MG63 (cell line): Measurements from ENCODE around the gene ST7. TPM values are rescaled to one million over a fixed set of nuclear protein-coding genes. Genes with fewer than 3 reads are reported as not detected.
"Not testable (repeated sequence)": the region's sequence is repeated elsewhere in the genome, so short reads cannot be mapped to it uniquely, and the experiment has no call there.

Experiments
- DNase-seq: peaks from one replicate; pipeline ENCODE4 v3.0.0-alpha.2; 2020
- H3K27me3 ChIP-seq: fragments of 250-450 bp; sonication (Bioruptor Pico); 2 replicates; pipeline ENCODE4 v1.5.1; 2020; ENCODE audit warnings: mild to moderate bottlenecking, moderate library complexity
- H3K36me3 ChIP-seq: fragments of 250-450 bp; sonication (Bioruptor Pico); 2 replicates; pipeline ENCODE4 v1.5.1; 2020; ENCODE audit warnings: mild to moderate bottlenecking, moderate library complexity
- H3K4me3 ChIP-seq: fragments of 250-450 bp; sonication (Bioruptor Pico); 2 replicates; pipeline ENCODE4 v1.5.1; 2020; ENCODE audit warnings: mild to moderate bottlenecking, moderate library complexity
- H3K9me3 ChIP-seq: fragments of 250-450 bp; sonication (Bioruptor Pico); 2 replicates; pipeline ENCODE4 v1.5.1; 2020; ENCODE audit warnings: mild to moderate bottlenecking, moderate library complexity
- total RNA-seq: library from RNA; depleted of rRNA; stranded (reverse); fragments of >200 nt; shearing (Covaris generic); gene quantifications from 2 replicates; pipeline ENCODE4 v1.2.3, GENCODE V29; 2014; ENCODE audit warnings: low replicate concordance

ST7 gene
- total RNA-seq, 1 experiment from 2014 or later: 14.4 TPM

DNA sequence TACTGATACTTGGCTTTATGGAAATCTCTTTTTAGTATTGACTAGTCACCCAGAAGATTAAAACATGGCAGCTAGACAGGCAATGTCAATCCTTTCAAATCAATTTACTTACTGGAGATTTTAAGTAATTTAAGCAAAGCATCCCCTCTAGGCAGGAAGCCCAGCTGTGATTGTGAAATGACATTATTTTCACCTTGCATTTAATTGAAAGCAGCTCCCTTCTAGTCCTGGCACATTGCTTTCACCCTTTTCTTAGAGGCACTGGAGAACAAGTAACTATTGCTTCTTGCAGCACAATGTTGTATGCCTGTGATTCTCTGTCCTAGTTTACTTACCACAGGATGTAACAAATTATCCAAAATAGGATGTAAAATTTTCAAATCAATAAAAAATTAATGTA lies 13.3 kb downstream of the ST7 start:
- DNase-seq: no peak
- Histone ChIP-seq H3K9me3 (no peaks in the 10 kb centered on the region), H3K36me3 (no peaks in the 10 kb centered on the region), H3K4me3 (no peak overlapping the region), H3K27me3 (no peaks in the 10 kb centered on the region)

DNA sequence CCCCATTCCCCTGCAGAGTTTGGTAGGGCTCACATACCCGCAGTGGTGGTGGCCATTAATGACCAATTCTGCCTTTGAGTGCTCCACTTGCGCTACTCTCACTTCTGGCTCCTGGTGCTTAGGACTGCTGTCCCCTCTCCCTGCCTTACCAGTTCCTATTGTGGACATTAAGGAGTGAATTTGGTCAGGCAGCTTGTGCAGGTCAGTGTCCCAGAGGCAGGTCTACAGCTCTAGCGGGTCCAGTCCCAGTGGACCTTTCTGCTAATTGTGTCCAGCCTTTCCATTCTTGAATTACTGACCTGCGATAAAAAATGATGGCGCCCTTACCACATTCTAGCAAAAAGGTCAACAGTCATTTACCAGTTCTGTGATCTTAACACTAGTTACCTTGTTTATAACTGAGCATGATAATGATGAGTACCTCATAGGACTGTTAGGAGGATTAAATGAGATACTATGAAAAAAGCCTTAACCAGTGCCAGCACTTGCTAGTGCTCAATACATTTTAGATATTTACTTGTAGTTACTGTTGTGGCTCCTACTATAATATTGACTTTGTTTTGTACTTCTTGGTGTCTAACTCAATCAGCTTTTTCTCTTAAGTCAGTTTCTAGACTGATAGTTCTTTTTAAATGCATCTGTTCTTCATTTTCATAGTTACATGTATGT lies 14.1 kb downstream of the ST7 start:
- Histone ChIP-seq H3K36me3 (no peaks in the 10 kb centered on the region), H3K9me3 (no peaks in the 10 kb centered on the region), H3K4me3 (no peak overlapping the region), H3K27me3 (no peaks in the 10 kb centered on the region)
- no peak for DNase-seq

- Histone ChIP-seq H3K9me3 (no peaks in the 10 kb centered on the region), H3K4me3 (no peak overlapping the region), H3K27me3 (no peaks in the 10 kb centered on the region), H3K36me3 (no peaks in the 10 kb centered on the region)
- no peak for DNase-seq
Observed at GRCh38 chr7:116967983-116968382, 14.7 kb downstream of the ST7 start.

GRCh38 chr7:116968631-116969030 lies 15.3 kb downstream of the ST7 start:
- no peak overlapping the region for H3K4me3 ChIP-seq

GRCh38 chr7:116969371-116969902 lies 16.1 kb downstream of the ST7 start:
- H3K27me3 ChIP-seq: no peaks in the 10 kb centered on the region
- H3K36me3 ChIP-seq: no peaks in the 10 kb centered on the region
- no peak for DNase-seq
- no peak overlapping the region for H3K4me3 ChIP-seq
- no peaks in the 10 kb centered on the region for H3K9me3 ChIP-seq

More at GRCh38 chr7:116968631-116969030, 15.3 kb downstream of the ST7 start:
- Histone ChIP-seq H3K36me3 (no peaks in the 10 kb centered on the region), H3K9me3 (no peaks in the 10 kb centered on the region), H3K27me3 (no peaks in the 10 kb centered on the region)
- no peak for DNase-seq

DNA sequence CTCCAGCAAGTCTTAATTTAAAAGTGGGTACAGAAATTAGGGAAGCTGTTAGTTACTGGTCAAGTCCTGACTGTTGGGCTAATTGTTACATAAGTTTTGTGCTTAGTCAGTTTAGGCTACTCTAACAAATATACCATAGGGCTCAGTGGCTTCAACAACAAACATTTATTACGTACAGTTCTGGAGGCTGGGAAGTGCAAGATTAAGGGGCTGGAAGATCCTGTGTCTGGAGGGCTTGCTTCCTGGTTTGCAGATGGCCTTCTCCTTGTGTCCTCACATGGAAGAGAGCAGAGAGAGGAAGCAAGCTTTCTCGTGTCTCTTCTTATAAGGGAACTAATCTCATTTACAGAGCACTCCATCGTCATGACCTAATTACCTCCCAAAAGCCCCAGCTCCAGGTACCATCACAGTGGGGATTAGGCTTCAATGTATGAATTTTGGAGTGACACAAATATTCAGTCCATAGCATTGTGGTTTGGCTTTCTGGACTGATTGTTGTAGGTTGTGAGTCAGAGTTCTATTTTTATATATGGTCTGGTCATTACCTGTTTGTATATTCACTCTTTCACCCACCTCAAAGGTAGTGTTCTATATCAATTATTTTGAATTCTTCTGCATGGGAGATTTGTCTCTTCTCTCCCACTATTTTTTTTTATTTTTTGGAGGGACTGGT lies 17.1 kb downstream of the ST7 start:
- H3K27me3 ChIP-seq: no peaks in the 10 kb centered on the region

DNA sequence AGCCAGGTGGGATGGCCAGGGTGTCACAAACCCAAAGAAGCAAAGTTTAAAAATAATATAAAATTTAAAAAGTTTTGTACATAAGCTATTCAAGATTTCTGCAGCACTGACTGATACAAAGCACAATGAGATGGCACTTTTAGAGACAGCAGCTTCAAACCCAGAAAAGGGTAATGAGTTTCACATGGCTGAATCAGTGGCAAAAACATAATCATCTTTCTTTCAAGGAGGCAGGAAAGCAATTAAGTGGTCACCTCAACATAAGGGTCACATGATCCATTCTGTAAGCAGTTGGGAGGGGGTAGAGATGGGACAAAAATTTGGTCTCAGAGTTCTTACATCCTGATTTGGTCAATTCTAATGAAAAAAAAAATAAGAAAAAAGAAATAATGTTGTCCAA lies 17.9 kb downstream of the ST7 start:
- H3K4me3 ChIP-seq, H3K9me3 ChIP-seq, H3K36me3 ChIP-seq, H3K27me3 ChIP-seq, DNase-seq: not testable (repeated sequence)

More for the DNA sequence above, 17.1 kb downstream of the ST7 start:
- Histone ChIP-seq H3K9me3 (no peaks in the 10 kb centered on the region), H3K36me3 (no peaks in the 10 kb centered on the region), H3K4me3 (no peak overlapping the region)
- DNase-seq: no peak

GRCh38 chr7:116971869-116972268 lies 18.6 kb downstream of the ST7 start:
- H3K27me3 ChIP-seq: no peaks in the 10 kb centered on the region
- H3K36me3 ChIP-seq: no peaks in the 10 kb centered on the region

DNA sequence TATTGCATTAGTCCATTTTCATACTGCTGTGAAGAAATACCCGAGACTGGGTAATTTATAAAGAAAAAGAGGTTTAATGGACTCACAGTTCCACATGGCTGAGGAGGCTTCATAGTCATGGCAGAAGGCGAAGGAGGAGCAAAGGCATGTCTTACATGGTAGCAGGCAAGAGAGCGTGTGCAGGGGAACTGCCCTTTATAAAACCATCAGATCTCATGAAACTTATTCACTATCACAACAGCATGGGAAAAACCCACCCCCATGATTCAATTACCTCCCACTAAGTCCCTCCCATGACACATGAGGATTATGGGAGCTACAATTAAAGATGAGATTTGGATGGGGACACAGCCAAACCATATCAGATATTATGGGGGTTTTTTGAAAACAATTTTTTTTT lies 21.7 kb downstream of the ST7 start:
- H3K4me3 ChIP-seq, H3K9me3 ChIP-seq, DNase-seq: not testable (repeated sequence)

More at GRCh38 chr7:116971869-116972268, 18.6 kb downstream of the ST7 start:
- H3K9me3 ChIP-seq: no peaks in the 10 kb centered on the region
- no peak for DNase-seq
- no peak overlapping the region for H3K4me3 ChIP-seq

DNA sequence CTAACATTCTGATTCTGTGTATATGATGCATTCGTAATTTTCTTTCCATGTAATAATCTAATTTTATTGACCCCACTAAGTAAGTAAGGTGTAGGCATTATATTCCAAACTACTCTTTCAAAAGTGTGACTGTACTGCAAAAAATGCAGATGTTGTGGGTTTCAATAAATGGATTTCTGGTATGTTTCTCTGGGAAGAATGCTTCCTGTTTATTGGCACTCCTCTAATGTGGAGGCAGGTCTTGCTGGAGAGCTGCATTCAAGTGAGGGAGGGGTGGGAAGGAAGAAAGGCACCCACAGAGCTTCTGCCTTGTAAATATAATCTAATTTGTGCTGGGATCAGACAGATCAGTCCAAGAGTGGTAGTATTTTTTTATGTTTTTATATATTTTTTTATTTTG lies 23.9 kb downstream of the ST7 start:
- Histone ChIP-seq H3K36me3 (no peaks in the 10 kb centered on the region), H3K4me3 (no peak overlapping the region), H3K9me3 (no peaks in the 10 kb centered on the region), H3K27me3 (no peaks in the 10 kb centered on the region)
- no peak for DNase-seq

More for the DNA sequence above, 21.7 kb downstream of the ST7 start:
- H3K27me3 ChIP-seq, H3K36me3 ChIP-seq: not testable (repeated sequence)

- Histone ChIP-seq H3K27me3 (no peaks in the 10 kb centered on the region), H3K9me3 (no peaks in the 10 kb centered on the region), H3K4me3 (no peak overlapping the region), H3K36me3 (no peaks in the 10 kb centered on the region)
- DNase-seq: no peak
Observed at GRCh38 chr7:116978006-116978405, 24.7 kb downstream of the ST7 start.

- H3K9me3 ChIP-seq: no peaks in the 10 kb centered on the region
- H3K4me3 ChIP-seq: no peak overlapping the region
- no peaks in the 10 kb centered on the region for H3K27me3 ChIP-seq
- H3K36me3 ChIP-seq: no peaks in the 10 kb centered on the region
- DNase-seq: no peak
Observed at GRCh38 chr7:116979430-116979829, 26.1 kb downstream of the ST7 start.

DNA sequence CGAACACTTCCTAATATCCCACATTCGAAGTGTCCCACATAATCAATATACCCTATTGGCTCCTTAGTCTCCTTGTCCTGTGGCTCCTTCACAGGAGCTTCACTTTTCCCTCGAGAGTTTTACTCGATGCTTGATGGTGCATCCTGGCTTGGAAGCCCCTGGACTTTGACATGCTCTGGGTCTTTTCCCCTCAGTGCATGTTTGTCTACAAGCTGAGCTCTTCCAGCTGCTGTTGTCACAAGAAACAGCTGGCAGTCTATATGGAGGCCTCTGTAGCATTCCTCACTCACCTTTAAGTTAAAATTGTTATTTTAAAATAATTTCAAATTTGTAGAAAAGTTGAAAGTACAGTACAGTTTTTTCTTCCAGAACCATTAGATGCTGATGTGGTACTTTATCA lies 27.1 kb downstream of the ST7 start:
- Histone ChIP-seq H3K27me3 (no peaks in the 10 kb centered on the region), H3K36me3 (no peaks in the 10 kb centered on the region), H3K9me3 (no peaks in the 10 kb centered on the region), H3K4me3 (no peak overlapping the region)
- DNase-seq: no peak

- no peaks in the 10 kb centered on the region for H3K36me3 ChIP-seq
- no peaks in the 10 kb centered on the region for H3K27me3 ChIP-seq
- H3K4me3 ChIP-seq: no peak overlapping the region
- no peaks in the 10 kb centered on the region for H3K9me3 ChIP-seq
- DNase-seq: no peak
Observed at GRCh38 chr7:116981939-116982338, 28.6 kb downstream of the ST7 start.

DNA sequence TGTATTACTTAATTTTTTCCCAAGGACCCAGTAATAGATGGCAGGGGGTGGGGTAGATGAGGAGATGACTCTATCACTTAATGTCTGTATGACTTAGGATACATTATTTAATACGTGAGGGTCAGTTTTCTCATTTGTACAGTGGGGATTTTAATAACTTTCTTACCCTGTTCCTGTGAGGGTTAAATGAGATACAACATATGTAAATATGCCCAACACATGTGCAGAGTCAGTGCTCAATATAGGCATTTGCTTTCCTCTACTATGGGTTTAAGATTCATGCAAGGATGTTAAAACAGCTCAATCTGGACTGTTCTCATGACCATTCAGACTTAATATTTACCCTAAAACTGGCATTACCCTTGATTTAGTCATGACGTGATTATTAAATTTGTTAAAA lies 31.2 kb downstream of the ST7 start:
- Histone ChIP-seq H3K36me3 (no peaks in the 10 kb centered on the region), H3K9me3 (no peaks in the 10 kb centered on the region), H3K27me3 (no peaks in the 10 kb centered on the region), H3K4me3 (no peak overlapping the region)
- no peak for DNase-seq

DNA sequence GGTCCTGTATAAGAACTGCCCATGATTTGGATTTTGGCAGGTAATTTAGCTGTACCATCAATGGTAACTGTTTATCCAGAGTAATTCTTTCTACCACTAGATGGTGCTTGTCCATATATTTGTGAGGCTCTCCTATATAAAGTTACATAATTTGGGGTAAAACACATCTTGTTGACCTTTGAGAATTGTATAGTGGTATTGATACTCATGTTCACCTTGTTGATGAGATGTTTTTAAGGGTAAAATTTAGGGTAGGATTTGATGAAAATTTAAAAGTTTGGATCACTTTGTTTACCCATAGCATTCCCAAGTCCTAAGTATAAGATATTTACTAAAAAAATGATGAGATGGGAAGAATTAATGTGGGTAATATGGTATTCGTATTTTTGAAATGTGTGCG lies 31.6 kb downstream of the ST7 start:
- Histone ChIP-seq H3K27me3 (no peaks in the 10 kb centered on the region), H3K9me3 (no peaks in the 10 kb centered on the region), H3K4me3 (no peak overlapping the region), H3K36me3 (no peaks in the 10 kb centered on the region)
- DNase-seq: no peak

- Histone ChIP-seq H3K27me3 (no peaks in the 10 kb centered on the region), H3K4me3 (no peak overlapping the region), H3K36me3 (no peaks in the 10 kb centered on the region), H3K9me3 (no peaks in the 10 kb centered on the region)
- no peak for DNase-seq
Observed at GRCh38 chr7:116985575-116985974, 32.3 kb downstream of the ST7 start.
